ENCODE results near the gene RND1.

DNA sequence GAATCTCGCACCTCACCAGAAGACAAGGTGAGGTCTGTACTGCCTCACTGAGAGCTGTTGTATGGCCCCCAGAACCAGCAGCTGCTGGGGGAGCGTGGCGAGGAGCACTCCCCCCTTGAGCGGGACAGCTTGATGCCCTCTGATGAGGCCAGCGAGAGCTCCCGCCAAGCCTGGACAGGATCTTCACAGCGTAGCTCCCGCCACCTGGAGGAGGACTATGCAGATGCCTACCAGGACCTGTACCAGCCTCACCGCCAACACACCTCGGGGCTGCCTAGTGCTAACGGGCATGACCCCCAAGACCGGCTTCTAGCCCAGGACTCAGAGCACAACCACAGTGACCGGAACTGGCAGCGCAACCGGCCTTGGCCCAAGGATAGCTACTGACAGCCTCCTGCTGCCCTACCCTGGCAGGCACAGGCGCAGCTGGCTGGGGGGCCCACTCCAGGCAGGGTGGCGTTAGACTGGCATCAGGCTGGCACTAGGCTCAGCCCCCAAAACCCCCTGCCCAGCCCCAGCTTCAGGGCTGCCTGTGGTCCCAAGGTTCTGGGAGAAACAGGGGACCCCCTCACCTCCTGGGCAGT, 38.1 kb downstream of the RND1 start:
- no peak for TF ChIP-seq EZH2 (IDR thresholded peaks at IDR 0.05; ENCODE audit: low read depth)
- TF ChIP-seq, protein P1, sequence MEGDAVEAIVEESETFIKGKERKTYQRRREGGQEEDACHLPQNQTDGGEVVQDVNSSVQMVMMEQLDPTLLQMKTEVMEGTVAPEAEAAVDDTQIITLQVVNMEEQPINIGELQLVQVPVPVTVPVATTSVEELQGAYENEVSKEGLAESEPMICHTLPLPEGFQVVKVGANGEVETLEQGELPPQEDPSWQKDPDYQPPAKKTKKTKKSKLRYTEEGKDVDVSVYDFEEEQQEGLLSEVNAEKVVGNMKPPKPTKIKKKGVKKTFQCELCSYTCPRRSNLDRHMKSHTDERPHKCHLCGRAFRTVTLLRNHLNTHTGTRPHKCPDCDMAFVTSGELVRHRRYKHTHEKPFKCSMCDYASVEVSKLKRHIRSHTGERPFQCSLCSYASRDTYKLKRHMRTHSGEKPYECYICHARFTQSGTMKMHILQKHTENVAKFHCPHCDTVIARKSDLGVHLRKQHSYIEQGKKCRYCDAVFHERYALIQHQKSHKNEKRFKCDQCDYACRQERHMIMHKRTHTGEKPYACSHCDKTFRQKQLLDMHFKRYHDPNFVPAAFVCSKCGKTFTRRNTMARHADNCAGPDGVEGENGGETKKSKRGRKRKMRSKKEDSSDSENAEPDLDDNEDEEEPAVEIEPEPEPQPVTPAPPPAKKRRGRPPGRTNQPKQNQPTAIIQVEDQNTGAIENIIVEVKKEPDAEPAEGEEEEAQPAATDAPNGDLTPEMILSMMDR (conservative IDR thresholded peaks at IDR 0.05) = no peak

Measured in PC-9 (cell line).